ENCODE results near the gene CD300LG. TPM values are rescaled to one million over a fixed set of nuclear protein-coding genes. Genes with fewer than 3 reads are reported as not detected.
"Not testable (repeated sequence)": the region's sequence is repeated elsewhere in the genome, so short reads cannot be mapped to it uniquely, and the experiment has no call there.

CD300LG gene
- total RNA-seq, 1 donor from 2014 or later, result not detected

DNA sequence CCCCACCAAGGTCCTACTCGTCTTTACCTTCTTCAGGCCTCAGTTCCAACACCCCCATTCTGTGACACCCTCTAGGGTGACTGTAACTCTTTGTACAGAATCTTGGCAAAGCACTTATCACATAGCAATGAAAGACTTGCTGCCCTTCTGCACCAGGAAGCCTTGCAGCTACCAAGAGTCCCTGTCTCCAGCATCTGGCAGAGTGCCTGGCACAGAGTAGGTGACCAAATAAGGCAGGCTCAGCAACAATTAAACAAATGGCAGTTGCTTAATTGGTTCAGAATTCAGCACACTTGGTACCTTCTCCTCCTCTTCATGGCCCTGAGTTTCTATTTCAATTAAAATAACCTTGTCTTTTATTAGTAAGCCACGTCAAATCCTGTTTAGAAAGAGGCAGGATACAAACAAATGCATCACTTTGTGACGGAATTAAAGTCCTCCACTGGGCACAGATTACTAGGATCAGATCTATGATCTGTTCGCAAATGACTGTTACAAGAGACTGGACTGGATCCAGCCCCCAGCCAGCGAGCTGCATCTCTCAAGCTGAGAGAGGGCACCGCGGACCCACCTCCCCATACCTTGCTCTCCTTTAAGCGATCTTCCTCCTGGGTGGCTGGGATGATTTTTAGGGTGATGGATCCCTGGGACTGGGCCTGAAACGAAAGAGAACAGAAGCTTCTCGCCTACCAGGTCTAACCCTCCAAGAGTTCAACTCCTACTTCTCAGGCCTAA lies 23.5 kb upstream of the CD300LG start:
- intact Hi-C loops (cut with micrococcal nuclease), result no loop called here

- intact Hi-C loops (cut with micrococcal nuclease), result no loop called here
These were observed 21.4 kb upstream of the CD300LG start for GRCh38 chr17:43825567-43825966.

DNA sequence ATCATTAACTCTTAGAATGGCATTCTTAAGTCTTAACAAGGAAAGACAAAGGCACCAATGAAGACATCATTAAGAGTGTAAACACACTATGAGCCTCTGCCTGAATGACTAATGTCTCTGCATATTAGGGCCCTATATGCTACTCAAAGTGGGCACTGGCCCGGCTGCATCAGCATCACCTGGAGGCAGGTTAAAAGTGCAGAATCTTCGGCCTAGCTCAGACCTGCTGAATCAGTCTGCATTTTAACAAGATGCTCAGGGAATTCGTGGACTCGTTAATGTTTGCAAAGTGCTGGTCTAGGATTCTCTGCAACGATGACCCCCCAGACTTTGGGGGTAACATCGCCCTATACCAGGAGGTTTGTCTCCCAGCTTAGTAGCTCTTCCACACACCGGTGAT lies 20.8 kb upstream of the CD300LG start:
- intact Hi-C loops (cut with micrococcal nuclease), result no loop called here

GRCh38 chr17:43827596-43827995 lies 19.4 kb upstream of the CD300LG start:
- intact Hi-C loops (cut with micrococcal nuclease), result no loop called here

DNA sequence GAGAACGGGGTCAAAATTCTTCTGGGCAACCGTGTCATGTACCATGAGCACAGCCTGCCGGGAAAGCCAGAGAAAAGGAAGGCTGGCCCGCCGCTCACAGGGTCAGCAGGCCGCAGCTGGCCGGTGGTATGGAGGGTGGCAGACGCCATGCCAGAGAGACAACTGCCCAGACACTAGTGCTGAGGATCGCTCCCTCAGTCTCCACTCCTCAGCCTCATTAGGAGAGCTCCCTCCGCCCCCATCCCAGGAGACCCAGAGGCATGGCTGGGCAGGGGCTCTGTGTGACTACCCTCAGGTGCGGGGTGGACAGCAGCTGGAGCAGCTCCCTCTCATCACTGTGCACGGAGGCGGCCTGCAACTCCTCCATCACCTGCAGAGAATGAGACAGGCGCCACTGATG lies 17.2 kb upstream of the CD300LG start:
- intact Hi-C loops (cut with micrococcal nuclease), result no loop called here

DNA sequence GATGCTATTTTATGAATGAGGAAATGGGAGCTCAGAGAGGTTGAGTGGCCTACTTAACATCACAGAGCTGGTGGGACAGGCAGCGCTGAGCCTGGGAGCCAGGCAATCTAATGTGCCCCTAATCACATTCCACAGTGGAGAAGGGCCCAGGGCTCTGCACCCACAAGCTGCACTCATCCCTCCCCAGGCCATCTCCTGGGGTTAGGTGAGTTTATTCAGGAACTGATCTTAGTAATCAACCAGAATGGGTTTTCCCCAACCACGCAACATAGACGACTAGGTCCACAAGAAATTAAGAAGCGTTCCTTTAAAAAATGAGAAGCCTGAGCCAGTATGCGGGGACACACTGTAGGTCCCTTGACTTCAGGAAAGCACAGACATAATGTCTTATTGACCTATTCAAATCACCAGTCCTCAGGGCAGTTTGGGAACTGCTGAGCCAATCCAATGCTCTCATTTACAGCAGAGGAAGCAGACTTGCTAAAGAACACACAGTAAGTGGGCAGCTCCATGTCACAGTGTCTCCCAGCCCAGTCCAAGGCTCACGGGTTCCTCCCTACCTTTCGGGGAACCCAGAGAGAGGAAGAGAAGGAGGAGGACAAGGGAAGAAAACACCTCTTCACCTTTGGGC lies 16.4 kb upstream of the CD300LG start:
- intact Hi-C loops (cut with micrococcal nuclease), result no loop called here

GRCh38 chr17:43831633-43832032 lies 15.3 kb upstream of the CD300LG start:
- intact Hi-C loops (cut with micrococcal nuclease), result no loop called here

DNA sequence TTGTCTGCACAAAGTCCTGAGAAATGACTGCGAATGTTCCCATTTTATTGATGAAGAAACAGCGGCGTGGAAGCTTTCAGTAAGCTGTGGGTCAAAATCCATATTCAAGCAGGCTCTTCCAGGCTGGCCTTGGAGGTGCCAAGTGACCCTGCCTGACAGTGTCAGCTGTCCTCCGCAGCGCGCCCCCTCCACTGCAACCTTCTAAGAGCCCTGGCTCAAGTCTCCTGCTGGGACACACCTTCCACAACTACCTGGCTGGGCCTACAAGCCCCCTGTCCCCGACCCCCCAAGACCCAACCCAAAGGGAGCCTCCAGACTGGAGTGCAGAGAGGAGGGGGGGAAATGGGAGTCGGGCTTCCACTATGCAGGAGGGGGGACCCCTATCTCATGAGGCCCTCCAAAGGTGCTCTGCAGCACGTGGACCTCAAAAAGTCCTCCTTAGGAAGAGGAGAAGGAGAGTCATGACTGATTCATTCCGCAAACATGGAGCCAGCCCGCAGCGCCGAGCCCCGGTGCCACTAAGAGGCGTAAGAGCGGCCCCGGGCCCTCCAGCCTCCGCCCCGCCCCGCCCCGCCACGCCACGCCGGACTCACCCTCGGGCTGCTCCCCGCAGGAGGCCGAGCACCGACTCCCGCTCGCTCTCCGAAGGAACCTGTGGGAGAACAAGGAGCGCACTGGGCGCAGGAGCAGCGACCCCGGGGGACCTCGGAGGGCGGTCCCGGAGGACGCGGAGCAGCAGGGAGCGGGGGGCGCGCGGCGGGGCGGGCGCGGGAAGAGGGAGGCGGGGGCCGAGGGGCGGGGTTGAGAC lies 14.6 kb upstream of the CD300LG start:
- intact Hi-C loops (cut with micrococcal nuclease), result no loop called here

DNA sequence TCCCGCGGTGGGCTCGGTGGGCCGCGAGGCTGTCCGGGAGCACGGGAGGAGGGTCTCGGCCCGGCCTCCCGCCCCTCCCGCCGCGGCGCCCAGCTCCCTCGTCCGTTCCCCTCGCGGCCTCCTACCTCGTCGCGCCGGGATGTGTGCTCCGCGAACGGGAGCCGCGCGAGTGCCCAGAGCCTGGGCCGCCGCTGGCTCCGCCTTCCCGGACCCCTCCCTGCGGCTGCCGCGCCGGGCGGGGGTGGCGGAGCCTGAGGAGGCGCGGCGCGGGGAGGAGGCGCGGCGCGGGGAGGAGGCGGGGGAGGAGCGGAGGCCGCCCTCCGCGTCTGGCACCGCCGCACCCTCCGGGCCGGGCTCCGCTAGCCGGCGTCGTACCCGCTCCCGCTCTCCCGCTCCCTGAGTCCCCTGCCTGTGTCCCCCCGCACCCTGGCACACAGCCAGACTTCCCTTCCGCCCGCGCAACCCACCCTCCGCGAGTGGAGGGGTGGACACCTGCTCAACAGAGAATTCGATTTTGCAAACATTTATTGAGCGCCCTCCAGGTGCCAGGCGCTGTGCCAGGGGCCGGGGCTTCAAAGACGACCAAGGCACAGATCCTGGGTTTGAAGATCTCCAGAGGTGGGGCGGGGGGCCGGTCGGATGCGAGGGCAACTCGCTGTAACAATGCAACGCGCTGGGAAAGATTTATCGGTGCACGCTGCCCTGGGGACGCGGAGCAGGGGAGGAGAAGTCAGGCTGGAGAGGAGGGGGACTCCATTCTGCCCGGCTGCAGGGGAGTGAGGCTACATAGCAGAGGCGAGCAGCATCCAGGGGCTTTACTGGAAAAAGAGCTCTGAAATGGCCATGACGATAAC lies 13.8 kb upstream of the CD300LG start, which contains the start of gene MPP3:
TSS of gene MPP3 (minus strand) at position 171 of the 854 bp plus-strand sequence. CDS start 1,240 bp downstream, outside the sequence.
- intact Hi-C loops (cut with micrococcal nuclease), result no loop called here

GRCh38 chr17:43834106-43834505 lies 12.9 kb upstream of the CD300LG start:
- intact Hi-C loops (cut with micrococcal nuclease), result no loop called here

GRCh38 chr17:43839670-43840108 lies 7.3 kb upstream of the CD300LG start:
- intact Hi-C loops (cut with micrococcal nuclease), result no loop called here

DNA sequence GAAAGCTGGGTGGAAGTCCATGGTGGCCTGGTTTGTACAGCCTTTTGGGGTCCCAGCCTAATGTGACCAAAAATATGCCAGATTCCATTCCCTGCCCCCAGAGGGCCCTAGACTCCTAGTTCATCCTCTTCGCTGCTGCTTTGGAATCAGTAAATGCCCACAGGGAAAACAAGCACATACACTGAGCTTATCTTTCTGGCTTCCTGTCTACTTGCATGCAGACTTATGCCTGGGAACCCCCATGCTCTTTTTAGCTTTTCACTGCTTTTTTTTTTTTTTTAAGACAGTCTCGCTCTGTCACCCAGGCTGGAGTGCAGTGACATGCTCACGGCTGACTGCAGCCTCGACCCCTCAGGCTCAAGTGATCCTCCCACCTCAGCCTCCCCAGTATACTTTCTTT lies 6.2 kb upstream of the CD300LG start:
- intact Hi-C loops (cut with micrococcal nuclease), result no loop called here

GRCh38 chr17:43841282-43841681 lies 5.7 kb upstream of the CD300LG start:
- intact Hi-C loops (cut with micrococcal nuclease), result no loop called here

DNA sequence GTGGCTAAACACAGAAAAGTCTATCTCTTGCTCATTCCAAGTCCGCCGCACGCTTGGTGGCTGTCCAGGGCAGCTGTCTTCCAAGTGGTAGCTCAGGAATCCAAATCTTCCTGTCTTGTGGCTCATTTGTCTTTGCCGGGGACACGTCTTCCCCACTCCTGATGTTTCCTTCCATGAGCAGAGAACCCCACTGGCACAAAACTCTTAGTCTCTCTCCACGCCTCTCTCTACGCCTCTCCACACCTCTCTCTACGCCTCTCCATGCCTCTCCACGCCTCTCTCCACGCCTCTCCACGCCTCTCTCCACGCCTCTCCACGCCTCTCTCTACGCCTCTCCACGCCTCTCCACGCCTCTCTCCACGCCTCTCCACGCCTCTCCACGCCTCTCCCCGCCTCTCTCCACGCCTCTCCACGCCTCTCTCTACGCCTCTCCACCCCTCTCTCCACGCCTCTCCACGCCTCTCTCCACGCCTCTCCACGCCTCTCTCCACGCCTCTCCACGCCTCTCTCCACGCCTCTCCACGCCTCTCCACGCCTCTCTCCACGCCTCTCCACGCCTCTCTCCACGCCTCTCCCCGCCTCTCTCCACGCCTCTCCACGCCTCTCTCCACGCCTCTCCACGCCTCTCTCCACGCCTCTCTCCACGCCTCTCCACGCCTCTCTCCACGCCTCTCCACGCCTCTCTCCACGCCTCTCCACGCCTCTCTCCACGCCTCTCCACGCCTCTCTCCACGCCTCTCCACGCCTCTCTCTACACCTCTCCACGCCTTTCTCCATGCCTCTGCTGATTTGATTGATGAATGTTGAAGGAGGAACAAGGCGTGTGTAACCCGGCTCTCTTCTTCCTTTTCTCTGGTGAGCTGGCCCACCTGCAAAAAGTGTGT lies 4.6 kb upstream of the CD300LG start:
- intact Hi-C loops (cut with micrococcal nuclease), result not testable (repeated sequence)

DNA sequence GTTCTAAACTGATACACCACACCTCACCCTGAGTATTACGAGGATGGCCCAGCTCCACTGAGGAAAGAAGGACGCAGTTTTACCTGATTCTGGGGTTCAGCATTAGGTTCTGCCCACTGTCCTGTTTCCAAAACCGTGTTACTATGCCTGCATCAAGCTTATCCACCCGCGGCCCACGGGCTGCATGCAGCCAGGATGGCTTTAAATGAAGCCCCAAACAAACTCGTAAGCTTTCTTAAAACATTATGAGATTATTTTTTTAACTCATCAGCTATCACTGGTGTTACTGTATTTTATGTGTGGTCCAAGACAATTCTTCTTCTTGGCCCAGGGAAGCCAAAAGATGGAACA lies 4.0 kb upstream of the CD300LG start:
- intact Hi-C loops (cut with micrococcal nuclease), result no loop called here

DNA sequence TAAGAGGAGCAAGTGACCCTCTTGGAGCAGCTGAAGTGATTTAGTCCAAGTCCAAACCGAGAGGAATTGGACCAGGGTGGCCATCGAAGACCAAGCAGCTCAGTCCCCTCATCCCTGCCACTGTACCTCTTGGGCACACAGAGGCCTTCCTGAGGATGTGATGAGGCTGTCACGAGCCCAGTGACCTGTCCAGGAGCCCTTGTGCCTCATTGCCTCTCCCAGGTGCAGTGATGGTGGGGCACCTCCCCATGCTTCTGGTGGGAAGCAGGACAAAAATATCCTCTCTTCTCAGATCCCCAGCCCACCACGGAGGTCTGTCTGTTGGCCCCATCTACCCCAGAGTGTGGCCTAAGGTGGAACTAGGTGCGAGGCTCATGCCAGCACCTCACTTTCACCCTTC lies 2.7 kb upstream of the CD300LG start:
- intact Hi-C loops (cut with micrococcal nuclease), result no loop called here

- intact Hi-C loops (cut with micrococcal nuclease), result loop anchor here (5.0 kb wide), 1 partner anchor 153 kb away; no protein-coding TSS in a partner anchor
These were observed 1.2 kb upstream of the CD300LG start for GRCh38 chr17:43845766-43846165.

DNA sequence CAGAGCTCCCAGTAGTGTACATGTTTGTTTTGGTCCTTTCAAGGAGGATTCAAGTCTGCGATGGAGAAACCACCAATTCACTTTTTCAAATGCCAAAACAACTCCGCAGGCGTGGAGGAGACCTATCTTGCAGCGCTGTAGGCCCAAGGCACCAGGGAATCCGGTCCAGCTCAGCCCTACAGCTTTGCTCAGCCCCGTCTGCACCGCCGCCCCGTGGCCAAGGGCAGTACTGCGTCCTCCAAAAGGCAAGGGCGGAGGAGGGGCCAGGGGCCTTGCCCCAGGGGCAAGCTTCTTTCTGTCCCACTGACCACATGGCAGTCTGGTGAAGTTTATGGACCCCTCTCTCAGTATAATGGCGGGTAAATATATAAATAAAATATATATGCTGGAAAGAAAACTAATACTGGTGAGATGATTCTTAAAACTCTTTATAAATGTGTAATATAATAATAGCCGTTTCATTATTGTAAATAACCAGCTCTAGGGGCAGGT lies 709 bp upstream of the CD300LG start:
- intact Hi-C loops (cut with micrococcal nuclease), result loop anchor here (5.0 kb wide), 1 partner anchor 154 kb away; no protein-coding TSS in a partner anchor

GRCh38 chr17:43848601-43849000 lies 1.6 kb downstream of the CD300LG start:
- intact Hi-C loops (cut with micrococcal nuclease), result loop anchor here (5.0 kb wide), 1 partner anchor 156 kb away; no protein-coding TSS in a partner anchor

GRCh38 chr17:43849116-43849515 lies 2.1 kb downstream of the CD300LG start:
- intact Hi-C loops (cut with micrococcal nuclease), result loop anchor here (5.0 kb wide), 1 partner anchor 157 kb away; no protein-coding TSS in a partner anchor
